GM10266 (cell line): ENCODE data around the gene FBXO42.
"Not testable (repeated sequence)": the region's sequence is repeated elsewhere in the genome, so short reads cannot be mapped to it uniquely, and the experiment has no call there.

Source experiments
- DNase-seq: peaks from one replicate; pipeline ENCODE4 v3.0.0; 2012; ENCODE audit errors: extremely low spot score
- TF ChIP-seq, protein P1 (sequence below): IDR thresholded peaks from 2 replicates; pipeline ENCODE4 v1.5.1; 2012; ENCODE audit warnings: mild to moderate bottlenecking, low read depth; ENCODE audit not compliant: control insufficient read depth, insufficient read depth; ENCODE audit errors: missing control alignments

The FBXO42 gene

DNA sequence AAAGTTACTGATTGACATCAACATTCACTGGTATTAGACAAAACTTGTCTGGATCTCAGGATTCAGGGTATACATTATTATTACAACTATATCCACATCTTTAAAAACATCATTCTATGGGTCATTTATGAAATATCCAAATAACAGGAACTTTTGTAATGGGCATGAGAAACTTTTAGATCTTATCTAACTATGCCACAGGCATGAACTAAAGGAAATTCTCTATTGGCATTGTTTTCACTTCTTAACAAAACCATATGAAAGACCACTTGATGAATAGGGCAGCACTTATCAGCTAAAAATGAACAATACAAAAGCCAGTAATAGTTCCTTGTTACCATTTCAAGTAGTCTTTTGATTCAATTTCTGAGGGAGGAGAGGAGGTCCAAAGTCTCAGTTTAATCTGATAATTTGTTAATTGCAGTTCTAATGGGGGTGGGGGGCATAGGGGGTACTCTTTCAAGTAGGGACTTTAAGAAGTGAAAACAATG lies 84.5 kb downstream of the FBXO42 start:
- DNase-seq, result no peak
- TF ChIP-seq, protein P1, sequence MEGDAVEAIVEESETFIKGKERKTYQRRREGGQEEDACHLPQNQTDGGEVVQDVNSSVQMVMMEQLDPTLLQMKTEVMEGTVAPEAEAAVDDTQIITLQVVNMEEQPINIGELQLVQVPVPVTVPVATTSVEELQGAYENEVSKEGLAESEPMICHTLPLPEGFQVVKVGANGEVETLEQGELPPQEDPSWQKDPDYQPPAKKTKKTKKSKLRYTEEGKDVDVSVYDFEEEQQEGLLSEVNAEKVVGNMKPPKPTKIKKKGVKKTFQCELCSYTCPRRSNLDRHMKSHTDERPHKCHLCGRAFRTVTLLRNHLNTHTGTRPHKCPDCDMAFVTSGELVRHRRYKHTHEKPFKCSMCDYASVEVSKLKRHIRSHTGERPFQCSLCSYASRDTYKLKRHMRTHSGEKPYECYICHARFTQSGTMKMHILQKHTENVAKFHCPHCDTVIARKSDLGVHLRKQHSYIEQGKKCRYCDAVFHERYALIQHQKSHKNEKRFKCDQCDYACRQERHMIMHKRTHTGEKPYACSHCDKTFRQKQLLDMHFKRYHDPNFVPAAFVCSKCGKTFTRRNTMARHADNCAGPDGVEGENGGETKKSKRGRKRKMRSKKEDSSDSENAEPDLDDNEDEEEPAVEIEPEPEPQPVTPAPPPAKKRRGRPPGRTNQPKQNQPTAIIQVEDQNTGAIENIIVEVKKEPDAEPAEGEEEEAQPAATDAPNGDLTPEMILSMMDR, result no peak

DNA sequence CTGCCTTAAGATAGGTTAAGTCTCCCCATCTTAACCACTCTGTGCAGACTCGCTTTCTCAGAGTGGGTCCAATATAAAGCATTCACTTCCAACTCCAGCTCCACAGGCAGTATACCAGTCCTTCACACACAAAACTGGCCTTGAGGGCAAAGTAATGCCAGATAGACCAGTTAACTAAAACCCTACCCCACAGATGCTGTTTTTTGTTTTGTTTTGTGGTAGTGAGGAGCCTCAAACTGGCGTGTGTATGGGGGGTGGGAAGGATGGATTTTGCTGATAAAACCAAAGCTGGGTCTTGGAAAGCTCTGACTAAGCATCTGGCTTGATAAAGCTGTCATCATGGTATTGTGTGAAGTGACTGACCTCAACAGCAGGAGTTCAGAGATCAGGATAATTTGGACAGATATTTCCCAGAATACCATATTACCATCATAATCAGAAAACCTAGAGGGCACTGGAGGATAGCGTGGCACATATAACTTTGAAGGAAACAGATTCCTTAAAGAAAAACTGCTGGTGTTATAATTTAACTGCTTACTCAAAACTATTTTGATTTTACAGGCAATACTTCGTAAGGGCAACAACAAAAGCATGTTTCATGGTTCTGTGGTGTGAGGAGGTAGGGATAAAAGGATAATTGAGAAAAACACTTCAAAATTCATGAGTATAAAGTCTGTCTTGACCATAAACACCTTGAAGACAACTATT lies 85.7 kb downstream of the FBXO42 start:
- TF ChIP-seq, protein P1, result no peak
- DNase-seq, result no peak

DNA sequence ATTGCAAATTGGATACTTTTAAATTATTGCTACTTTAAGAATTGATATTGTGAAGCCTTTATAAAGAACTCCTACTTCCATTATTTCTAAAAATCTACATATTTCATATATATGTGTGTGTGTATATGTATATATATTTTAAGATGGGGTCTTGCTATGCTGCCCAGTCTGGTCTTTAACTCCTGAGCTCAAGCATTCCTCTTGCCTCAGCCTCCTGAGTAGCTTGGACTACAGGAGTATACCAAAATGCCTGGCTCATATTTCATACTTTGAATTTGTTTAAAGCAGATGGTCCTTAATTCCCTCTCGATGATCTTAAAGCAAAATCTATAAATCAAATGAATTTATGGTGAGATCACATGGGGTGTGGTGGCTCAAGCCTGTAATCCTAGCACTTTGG lies 90.2 kb downstream of the FBXO42 start:
- no peak for DNase-seq
- TF ChIP-seq, protein P1, result no peak

DNA sequence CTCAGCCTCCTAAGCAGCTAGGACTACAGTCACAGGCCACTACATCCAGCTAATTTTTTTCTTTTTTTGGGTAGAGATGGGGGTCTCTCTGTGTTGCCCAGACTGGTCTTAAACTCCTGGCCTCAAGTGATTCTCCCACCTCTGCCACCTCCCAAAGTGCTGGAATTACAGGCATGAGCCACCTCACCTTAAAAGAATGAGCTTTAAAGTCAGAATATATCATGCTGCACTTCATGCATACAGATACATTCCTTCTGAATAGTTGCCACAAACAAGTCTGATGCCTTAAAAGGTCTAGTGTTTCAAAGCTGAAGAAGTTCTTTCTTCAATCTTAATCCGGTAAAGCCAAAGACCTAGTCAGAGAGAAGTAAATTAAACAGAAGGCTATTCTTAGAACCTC lies 91.5 kb downstream of the FBXO42 start:
- DNase-seq, result no peak

DNA sequence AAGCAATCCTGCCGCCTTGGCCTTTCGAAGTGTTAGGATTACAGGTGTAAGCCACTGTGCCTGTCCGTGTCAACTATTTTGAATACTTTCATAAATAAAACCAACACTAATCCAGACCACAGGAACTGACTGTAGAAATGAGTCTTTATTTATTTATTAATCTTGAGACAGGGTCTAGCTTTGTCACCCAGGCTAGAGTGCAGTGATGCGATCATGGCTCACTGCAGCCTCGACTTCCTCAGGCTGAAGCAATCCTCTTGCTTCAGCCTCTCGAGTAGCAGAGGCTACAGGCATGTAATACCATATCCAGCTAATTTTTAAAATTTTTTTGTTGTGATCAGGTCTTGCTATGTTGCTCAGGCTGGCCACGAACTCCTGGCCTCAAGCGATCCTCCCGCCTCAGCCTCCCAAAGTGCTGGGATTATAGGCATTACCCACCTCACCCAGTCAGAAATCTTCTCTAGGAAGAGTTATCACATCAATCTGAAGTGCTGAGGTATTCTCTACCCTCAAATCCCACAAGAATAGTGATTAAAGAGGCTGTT lies 93.6 kb downstream of the FBXO42 start:
- no peak for DNase-seq
- TF ChIP-seq, protein P1, result no peak

More for the DNA sequence above, 91.5 kb downstream of the FBXO42 start:
- TF ChIP-seq, protein P1, result no peak

DNA sequence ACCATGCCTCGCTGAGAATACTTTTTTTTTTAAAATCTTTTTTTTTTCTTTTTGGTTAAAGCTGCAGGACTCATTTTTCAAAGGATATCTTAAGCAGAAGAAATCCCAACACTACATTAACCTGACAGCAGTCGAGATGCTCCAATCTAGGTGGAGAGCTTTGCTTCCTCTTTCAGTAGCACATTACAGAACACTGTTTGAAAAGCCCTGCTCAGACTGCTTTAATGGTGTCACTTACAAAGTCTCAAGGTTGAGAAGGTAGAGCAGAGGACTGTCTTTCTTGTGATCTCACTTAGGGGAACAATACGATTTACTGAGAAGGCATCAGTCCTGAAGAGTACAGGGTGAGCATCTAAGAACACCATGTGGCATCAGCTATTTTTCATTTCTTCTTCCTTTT lies 94.3 kb downstream of the FBXO42 start:
- TF ChIP-seq, protein P1, result no peak
- DNase-seq, result no peak

DNA sequence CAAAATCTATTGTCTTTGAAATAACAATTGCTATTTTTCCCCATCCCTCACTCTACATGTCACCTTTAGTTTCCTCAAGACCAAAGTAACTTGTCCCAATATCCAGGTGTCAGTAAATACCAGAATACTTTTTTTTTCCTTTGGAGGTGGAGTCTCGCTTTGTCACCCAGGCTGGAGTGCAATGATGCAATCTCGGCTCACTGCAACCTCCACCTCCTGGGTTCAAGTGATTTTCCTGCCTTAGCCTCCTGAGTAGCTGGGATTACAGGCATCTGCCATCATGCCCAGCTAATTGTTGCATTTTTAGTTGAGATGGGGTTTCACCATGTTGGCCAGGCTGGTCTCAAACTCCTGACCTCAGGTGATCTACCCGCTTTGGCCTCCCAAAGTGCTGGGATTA lies 94.7 kb downstream of the FBXO42 start:
- DNase-seq, result not testable (repeated sequence)
